Measurements from ENCODE around the gene RTP2.

Gene RTP2

DNA sequence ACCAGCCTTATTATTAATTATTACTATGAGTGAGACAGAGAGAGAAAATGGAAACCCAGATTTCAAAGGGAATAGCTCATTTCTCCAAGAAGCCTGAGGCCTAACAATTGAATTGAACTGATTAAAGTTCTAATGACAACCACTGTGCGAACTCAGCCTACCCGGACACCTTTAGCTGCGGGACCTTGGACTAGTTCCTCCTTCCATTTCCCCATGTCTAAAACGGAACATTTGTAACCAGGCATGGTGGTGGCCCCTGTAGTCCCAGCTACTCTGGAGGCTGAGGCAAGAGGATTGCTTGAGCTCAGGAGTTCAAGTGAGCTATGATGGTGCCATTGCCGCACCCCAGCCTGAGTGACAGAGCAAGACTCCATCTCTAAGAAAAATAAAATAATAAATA, 16.4 kb upstream of the RTP2 start:
- H3K14ac ChIP-seq (ENCODE audit: low read length in 2 of 2) = no peak overlapping the region
- no peak overlapping the region for H4K8ac ChIP-seq (ENCODE audit: low read length)
- H2AK5ac ChIP-seq (ENCODE audit: low read length, severe bottlenecking) = no peak overlapping the region
- H3K18ac ChIP-seq (ENCODE audit: low read depth in 1 of 2, low read length in 2 of 2) = no peak overlapping the region
- H2BK15ac ChIP-seq (ENCODE audit: low read depth, poor library complexity, severe bottlenecking) = no peak overlapping the region
- no peak overlapping the region for H2BK120ac ChIP-seq (ENCODE audit: low read depth, low read length)
- H3K4me2 ChIP-seq (ENCODE audit: low read length, poor library complexity, severe bottlenecking) = no peak overlapping the region
- H2BK5ac ChIP-seq (ENCODE audit: low read depth, low read length, poor library complexity, severe bottlenecking) = no peak overlapping the region
- no peak overlapping the region for H4K91ac ChIP-seq (ENCODE audit: low read length)
- H3K23ac ChIP-seq (ENCODE audit: low read length in 2 of 2) = no peak overlapping the region
- H2AFZ ChIP-seq (ENCODE audit: low read depth, low read length) = no peak overlapping the region
- no peaks in the 10 kb centered on the region for H3K79me1 ChIP-seq (replicated peaks; ENCODE audit: low read length, poor library complexity, severe bottlenecking)
- H3K9me3 ChIP-seq (ENCODE audit: control insufficient read depth, low read length) = no peaks in the 10 kb centered on the region
- no peak overlapping the region for H3K4me3 ChIP-seq (ENCODE audit: insufficient read depth in 1 of 2, low read depth in 1 of 2, low read length in 2 of 2)
- peaks cover 3% of the 10 kb centered on the region for H3K4me1 ChIP-seq (ENCODE audit: control insufficient read depth, insufficient read depth, low read depth, low read length)
- no peak for DNase-seq
- no peak overlapping the region for H3K4ac ChIP-seq (ENCODE audit: low read depth in 1 of 2, low read length in 2 of 2)
- no peak overlapping the region for H3K27ac ChIP-seq (ENCODE audit: low read length, poor library complexity, severe bottlenecking)
- H2BK12ac ChIP-seq (ENCODE audit: low read length in 2 of 2) = no peak overlapping the region
- no peak overlapping the region for H3K9ac ChIP-seq (ENCODE audit: low read length)
- WGBS = 98% methylated on average over 4 of the region's 5 CpGs
- H3K27me3 ChIP-seq (ENCODE audit: control insufficient read depth in 1 of 2, insufficient read depth in 1 of 2, low read length in 2 of 2) = no peaks in the 10 kb centered on the region
- H3K36me3 ChIP-seq (ENCODE audit: control insufficient read depth in 1 of 2, insufficient read depth in 2 of 2, low read depth in 1 of 2, low read length in 2 of 2) = peaks cover 13 to 37% of the 10 kb centered on the region in 2 experiments

- Histone ChIP-seq H2AFZ (ENCODE audit: low read depth, low read length) (no peak overlapping the region), H3K4ac (ENCODE audit: low read depth in 1 of 2, low read length in 2 of 2) (no peak overlapping the region), H3K36me3 (ENCODE audit: control insufficient read depth in 1 of 2, insufficient read depth in 2 of 2, low read depth in 1 of 2, low read length in 2 of 2) (peaks cover 11 to 25% of the 10 kb centered on the region in 2 experiments), H3K9me3 (ENCODE audit: control insufficient read depth, low read length) (no peaks in the 10 kb centered on the region), H2BK120ac (ENCODE audit: low read depth, low read length) (no peak overlapping the region), H3K9ac (ENCODE audit: low read length) (no peak overlapping the region), H3K27me3 (ENCODE audit: control insufficient read depth in 1 of 2, insufficient read depth in 1 of 2, low read length in 2 of 2) (no peaks in the 10 kb centered on the region), H2BK12ac (ENCODE audit: low read length in 2 of 2) (no peak overlapping the region), H3K4me3 (ENCODE audit: insufficient read depth in 1 of 2, low read depth in 1 of 2, low read length in 2 of 2) (no peak overlapping the region), H2BK15ac (ENCODE audit: low read depth, poor library complexity, severe bottlenecking) (no peak overlapping the region), H3K27ac (ENCODE audit: low read length, poor library complexity, severe bottlenecking) (no peak overlapping the region), H3K18ac (ENCODE audit: low read depth in 1 of 2, low read length in 2 of 2) (no peak overlapping the region), H2AK5ac (ENCODE audit: low read length, severe bottlenecking) (no peak overlapping the region), H3K79me1 (replicated peaks; ENCODE audit: low read length, poor library complexity, severe bottlenecking) (no peaks in the 10 kb centered on the region), H3K23ac (ENCODE audit: low read length in 2 of 2) (no peak overlapping the region), H4K8ac (ENCODE audit: low read length) (no peak overlapping the region), H4K91ac (ENCODE audit: low read length) (no peak overlapping the region), H3K4me1 (ENCODE audit: control insufficient read depth, insufficient read depth, low read depth, low read length) (peaks cover 3% of the 10 kb centered on the region), H3K4me2 (ENCODE audit: low read length, poor library complexity, severe bottlenecking) (no peak overlapping the region), H3K14ac (ENCODE audit: low read length in 2 of 2) (no peak overlapping the region), H2BK5ac (ENCODE audit: low read depth, low read length, poor library complexity, severe bottlenecking) (no peak overlapping the region)
- 100% methylated on average over 1 of the region's 1 CpG for WGBS
- peak; percentile 18 for DNase-seq
Observed at GRCh38 chr3:187717572-187717971, 15.2 kb upstream of the RTP2 start.

DNA sequence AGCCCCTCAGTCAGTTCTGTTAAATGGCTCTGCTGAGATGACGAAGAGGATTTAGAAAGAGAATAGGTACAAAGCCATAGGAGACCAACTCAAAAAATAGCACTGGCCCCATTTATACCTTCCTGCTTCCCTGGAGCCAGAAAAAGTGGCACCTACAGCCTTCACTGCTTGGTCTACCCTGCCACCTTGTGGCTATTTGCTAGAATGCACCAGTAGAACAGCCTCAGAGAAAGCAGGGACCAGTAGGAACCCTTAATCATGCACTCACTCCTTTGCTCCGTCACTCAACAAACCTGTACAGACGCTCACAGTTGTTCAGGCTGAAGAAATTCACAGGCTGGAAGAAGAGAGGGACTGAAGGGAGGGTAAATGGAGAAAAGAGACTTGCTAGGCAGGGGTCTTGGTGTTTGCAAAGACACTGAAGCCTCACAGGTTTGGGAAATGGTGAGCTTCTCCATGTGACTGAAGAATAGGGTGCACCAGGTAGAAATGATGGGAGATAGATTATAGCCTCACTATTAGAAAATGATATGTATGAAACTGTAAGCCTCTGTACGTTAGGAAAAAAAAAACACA, 12.1 kb upstream of the RTP2 start:
- peak; percentile 78 for DNase-seq
- Histone ChIP-seq H4K8ac (ENCODE audit: low read length) (no peak overlapping the region), H2BK5ac (ENCODE audit: low read depth, low read length, poor library complexity, severe bottlenecking) (no peak overlapping the region), H2BK15ac (ENCODE audit: low read depth, poor library complexity, severe bottlenecking) (no peak overlapping the region), H3K36me3 (ENCODE audit: control insufficient read depth in 1 of 2, insufficient read depth in 2 of 2, low read depth in 1 of 2, low read length in 2 of 2) (no peaks in the 10 kb centered on the region), H3K9ac (ENCODE audit: low read length) (no peak overlapping the region), H3K14ac (ENCODE audit: low read length in 2 of 2) (no peak overlapping the region), H3K4me3 (ENCODE audit: insufficient read depth in 1 of 2, low read depth in 1 of 2, low read length in 2 of 2) (no peak overlapping the region), H2AFZ (ENCODE audit: low read depth, low read length) (no peak overlapping the region), H3K27me3 (ENCODE audit: control insufficient read depth in 1 of 2, insufficient read depth in 1 of 2, low read length in 2 of 2) (no peaks in the 10 kb centered on the region), H2BK12ac (ENCODE audit: low read length in 2 of 2) (no peak overlapping the region), H3K79me1 (replicated peaks; ENCODE audit: low read length, poor library complexity, severe bottlenecking) (no peaks in the 10 kb centered on the region), H3K9me3 (ENCODE audit: control insufficient read depth, low read length) (no peaks in the 10 kb centered on the region), H2AK5ac (ENCODE audit: low read length, severe bottlenecking) (no peak overlapping the region), H3K18ac (ENCODE audit: low read depth in 1 of 2, low read length in 2 of 2) (no peak overlapping the region), H2BK120ac (ENCODE audit: low read depth, low read length) (no peak overlapping the region), H3K4me2 (ENCODE audit: low read length, poor library complexity, severe bottlenecking) (no peak overlapping the region), H3K23ac (ENCODE audit: low read length in 2 of 2) (no peak overlapping the region), H4K91ac (ENCODE audit: low read length) (no peak overlapping the region), H3K4ac (ENCODE audit: low read depth in 1 of 2, low read length in 2 of 2) (no peak overlapping the region), H3K27ac (ENCODE audit: low read length, poor library complexity, severe bottlenecking) (no peak overlapping the region), H3K4me1 (ENCODE audit: control insufficient read depth, insufficient read depth, low read depth, low read length) (no peaks in the 10 kb centered on the region)
- WGBS = 13% methylated on average over 3 of the region's 4 CpGs

- no peaks in the 10 kb centered on the region for H3K79me1 ChIP-seq (replicated peaks; ENCODE audit: low read length, poor library complexity, severe bottlenecking)
- peak; percentile 45 for DNase-seq
- H3K27ac ChIP-seq (ENCODE audit: low read length, poor library complexity, severe bottlenecking) = no peak overlapping the region
- H2AK5ac ChIP-seq (ENCODE audit: low read length, severe bottlenecking) = no peak overlapping the region
- H3K9me3 ChIP-seq (ENCODE audit: control insufficient read depth, low read length) = no peaks in the 10 kb centered on the region
- no peak overlapping the region for H4K8ac ChIP-seq (ENCODE audit: low read length)
- no peak overlapping the region for H2BK5ac ChIP-seq (ENCODE audit: low read depth, low read length, poor library complexity, severe bottlenecking)
- H4K91ac ChIP-seq (ENCODE audit: low read length) = no peak overlapping the region
- no peak overlapping the region for H3K4me3 ChIP-seq (ENCODE audit: insufficient read depth in 1 of 2, low read depth in 1 of 2, low read length in 2 of 2)
- no peak overlapping the region for H3K4ac ChIP-seq (ENCODE audit: low read depth in 1 of 2, low read length in 2 of 2)
- no peak overlapping the region for H3K23ac ChIP-seq (ENCODE audit: low read length in 2 of 2)
- no peak overlapping the region for H2AFZ ChIP-seq (ENCODE audit: low read depth, low read length)
- H3K9ac ChIP-seq (ENCODE audit: low read length) = peak overlapping the region; percentile 11
- H3K18ac ChIP-seq (ENCODE audit: low read depth in 1 of 2, low read length in 2 of 2) = no peak overlapping the region
- H3K27me3 ChIP-seq (ENCODE audit: control insufficient read depth in 1 of 2, insufficient read depth in 1 of 2, low read length in 2 of 2) = no peaks in the 10 kb centered on the region
- H3K4me2 ChIP-seq (ENCODE audit: low read length, poor library complexity, severe bottlenecking) = no peak overlapping the region
- H3K14ac ChIP-seq (ENCODE audit: low read length in 2 of 2) = no peak overlapping the region
- H3K36me3 ChIP-seq (ENCODE audit: control insufficient read depth in 1 of 2, insufficient read depth in 2 of 2, low read depth in 1 of 2, low read length in 2 of 2) = no peaks in the 10 kb centered on the region
- WGBS = 86% methylated on average over 2 of the region's 2 CpGs
- H2BK15ac ChIP-seq (ENCODE audit: low read depth, poor library complexity, severe bottlenecking) = no peak overlapping the region
- H2BK120ac ChIP-seq (ENCODE audit: low read depth, low read length) = no peak overlapping the region
- no peaks in the 10 kb centered on the region for H3K4me1 ChIP-seq (ENCODE audit: control insufficient read depth, insufficient read depth, low read depth, low read length)
- H2BK12ac ChIP-seq (ENCODE audit: low read length in 2 of 2) = no peak overlapping the region
Observed at GRCh38 chr3:187713504-187713903, 11.1 kb upstream of the RTP2 start.

Measured in mesenchymal stem cell (in vitro differentiated cells and primary cell).